GM12874 (cell line): ENCODE measurements around the gene MGAM2.

Source experiments
- TF ChIP-seq, protein P1 (sequence below): IDR thresholded peaks from 2 replicates; pipeline ENCODE4 v1.5.1; 2011; ENCODE audit warnings: low read depth, mild to moderate bottlenecking, control low read depth, low read length, moderate library complexity; ENCODE audit not compliant: insufficient read depth

Gene MGAM2

DNA sequence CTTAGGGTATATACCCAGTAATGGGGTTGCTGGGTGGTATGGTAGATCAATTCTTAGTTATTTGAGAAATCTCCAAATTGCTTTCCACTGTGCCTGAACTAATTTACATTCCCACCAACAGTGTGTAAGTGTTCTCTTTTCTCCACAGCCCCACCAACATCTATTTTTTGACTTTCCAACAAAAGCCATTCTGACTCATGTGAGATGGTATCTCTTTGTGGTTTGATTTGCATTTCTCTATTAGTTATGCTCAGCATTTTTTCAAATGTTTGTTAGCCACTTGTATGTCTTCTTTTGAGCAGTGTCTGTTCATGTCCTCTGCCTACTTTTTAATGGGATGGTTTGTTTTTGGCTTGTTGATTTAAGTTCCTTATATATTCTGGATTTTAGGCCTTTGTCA is 66.4 kb downstream of the MGAM2 start:
- TF ChIP-seq, protein P1, sequence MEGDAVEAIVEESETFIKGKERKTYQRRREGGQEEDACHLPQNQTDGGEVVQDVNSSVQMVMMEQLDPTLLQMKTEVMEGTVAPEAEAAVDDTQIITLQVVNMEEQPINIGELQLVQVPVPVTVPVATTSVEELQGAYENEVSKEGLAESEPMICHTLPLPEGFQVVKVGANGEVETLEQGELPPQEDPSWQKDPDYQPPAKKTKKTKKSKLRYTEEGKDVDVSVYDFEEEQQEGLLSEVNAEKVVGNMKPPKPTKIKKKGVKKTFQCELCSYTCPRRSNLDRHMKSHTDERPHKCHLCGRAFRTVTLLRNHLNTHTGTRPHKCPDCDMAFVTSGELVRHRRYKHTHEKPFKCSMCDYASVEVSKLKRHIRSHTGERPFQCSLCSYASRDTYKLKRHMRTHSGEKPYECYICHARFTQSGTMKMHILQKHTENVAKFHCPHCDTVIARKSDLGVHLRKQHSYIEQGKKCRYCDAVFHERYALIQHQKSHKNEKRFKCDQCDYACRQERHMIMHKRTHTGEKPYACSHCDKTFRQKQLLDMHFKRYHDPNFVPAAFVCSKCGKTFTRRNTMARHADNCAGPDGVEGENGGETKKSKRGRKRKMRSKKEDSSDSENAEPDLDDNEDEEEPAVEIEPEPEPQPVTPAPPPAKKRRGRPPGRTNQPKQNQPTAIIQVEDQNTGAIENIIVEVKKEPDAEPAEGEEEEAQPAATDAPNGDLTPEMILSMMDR, result no peak

DNA sequence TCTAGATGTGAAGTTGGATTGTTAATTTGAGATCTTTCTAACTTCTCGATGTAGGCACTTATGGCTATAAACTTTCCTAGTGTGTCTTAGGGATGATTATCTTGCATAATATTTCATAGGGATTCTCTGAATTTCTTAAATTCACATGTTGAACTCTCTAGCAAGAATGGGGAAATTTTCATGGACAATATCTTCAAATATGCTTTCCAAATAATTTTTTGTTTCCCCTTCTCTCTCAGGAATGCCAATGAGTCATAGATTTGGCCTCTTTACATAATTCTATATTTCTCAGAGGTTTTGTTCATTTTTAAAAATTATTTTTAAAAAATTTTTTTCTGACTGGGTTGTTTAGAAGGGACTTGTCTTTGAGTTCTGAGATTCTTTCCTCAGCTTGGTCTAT is 68.9 kb downstream of the MGAM2 start:
- TF ChIP-seq, protein P1, result no peak

DNA sequence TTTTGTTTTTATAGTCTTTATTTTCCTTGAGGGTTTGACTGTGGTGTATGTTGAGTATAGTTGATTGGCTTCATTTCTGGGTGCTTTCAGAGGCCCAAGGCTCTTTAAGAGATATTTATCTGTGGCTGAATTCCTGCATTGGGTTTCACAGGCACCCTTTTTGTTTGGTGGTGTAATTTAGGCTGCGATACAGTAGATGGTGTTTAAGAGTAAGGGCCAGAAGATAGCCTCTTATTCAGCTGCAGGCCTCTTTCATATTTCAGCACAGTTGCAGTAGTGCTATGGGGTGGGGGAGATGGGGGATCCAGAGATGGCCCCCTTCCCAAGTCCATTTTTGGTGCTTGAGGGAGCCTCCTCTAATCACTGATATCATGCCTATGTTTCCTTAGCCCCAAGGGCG is 69.7 kb downstream of the MGAM2 start:
- TF ChIP-seq, protein P1, result no peak

DNA sequence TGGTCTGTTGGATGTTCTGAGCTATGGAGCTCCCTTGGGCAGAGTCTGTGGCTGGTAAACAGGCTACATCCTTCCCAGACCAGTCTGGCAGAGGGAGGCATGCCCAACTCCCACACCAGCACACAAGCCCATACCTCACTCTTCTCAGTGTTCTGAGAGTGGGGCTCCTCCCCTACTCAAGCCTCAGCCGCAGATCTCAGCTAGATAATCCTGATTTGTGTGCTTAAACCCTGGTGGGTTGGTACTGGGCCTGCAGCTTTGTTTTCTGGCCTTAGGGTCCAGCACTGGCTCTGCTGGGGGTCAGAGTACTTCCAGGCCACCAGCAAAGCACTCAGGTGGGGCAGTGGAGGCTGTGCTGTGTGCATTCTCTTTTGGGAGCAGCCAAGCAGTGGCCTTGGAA is 70.4 kb downstream of the MGAM2 start:
- TF ChIP-seq, protein P1, result no peak

DNA sequence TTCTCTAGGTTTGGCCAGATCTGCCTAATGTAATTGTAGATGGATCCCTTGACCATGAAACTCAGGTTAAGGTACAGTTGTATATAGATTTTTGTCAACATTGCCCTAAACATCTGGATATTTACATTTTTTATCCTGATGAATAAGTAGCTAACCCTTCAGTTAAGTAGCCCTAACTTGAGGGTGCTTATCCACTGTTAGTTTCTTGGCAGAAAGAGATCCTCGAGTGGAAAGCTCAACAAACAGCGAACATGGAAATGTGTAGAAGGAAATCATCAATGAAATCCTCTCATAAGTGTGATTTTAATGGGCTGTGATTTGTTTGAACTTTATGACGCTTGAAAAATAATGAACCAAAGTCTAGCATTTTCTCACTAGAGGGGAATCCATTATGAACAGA is 73.6 kb downstream of the MGAM2 start:
- TF ChIP-seq, protein P1, result no peak

DNA sequence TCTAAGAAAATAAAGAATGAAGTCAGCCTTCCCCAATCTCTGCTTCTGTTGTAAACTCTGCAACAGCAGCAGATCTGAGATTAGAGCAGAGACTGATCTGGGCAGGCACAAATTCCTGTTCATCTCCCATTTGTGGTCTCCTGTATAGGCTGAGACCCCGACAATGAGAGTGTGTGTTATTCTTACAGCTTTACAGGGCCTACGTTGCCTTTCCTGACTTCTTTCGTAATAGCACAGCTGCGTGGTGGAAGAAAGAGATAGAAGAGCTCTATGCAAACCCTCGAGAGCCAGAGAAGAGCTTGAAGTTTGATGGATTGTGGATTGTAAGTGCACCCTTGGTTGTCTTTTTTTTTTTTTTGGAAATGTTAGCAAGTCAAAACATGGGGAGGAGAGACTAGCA is 74.3 kb downstream of the MGAM2 start:
- TF ChIP-seq, protein P1, result no peak

DNA sequence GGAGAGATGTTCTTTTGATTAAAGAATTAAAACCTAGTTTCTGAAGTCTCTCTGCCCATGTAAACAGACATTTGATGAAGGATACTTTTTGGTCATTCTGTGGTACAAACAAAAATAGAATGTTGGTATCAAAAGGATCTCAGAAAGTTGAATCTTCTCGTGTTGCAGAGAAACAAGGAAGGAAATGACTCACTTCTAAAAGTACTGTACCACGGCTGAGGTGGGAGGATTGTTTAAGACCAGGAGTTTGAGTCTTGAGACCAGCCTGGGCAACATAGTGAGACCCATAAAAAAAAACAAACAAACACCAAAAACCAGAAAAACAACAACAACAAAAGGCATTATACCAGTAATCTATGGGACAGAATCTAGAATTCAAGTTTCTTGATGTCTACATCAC is 76.6 kb downstream of the MGAM2 start:
- TF ChIP-seq, protein P1, result no peak

DNA sequence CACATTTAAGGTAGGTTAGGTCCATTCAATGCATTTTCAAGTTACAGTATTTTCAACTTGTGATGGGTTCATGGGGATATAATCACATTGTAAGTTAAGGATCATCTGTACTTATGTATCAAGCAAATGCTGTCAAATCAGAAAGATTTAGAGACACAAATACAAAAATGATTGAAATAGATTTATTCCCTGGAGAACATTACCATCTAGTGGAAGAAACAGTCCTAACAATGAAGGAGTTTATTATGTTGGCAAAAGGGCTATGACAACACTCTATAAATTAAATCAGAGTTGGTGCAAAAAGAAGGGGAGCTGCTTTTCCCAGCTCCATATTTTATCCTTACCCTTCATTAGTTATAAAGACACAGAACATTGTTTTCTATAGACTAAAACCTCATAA is 77.3 kb downstream of the MGAM2 start:
- TF ChIP-seq, protein P1, result no peak
